GM18517 (cell line): ENCODE measurements around the gene RFTN2.
"Not testable (repeated sequence)": the region's sequence is repeated elsewhere in the genome, so short reads cannot be mapped to it uniquely, and the experiment has no call there.

Experiments used
- ATAC-seq: cut with Tn5 transposase; IDR thresholded peaks from one replicate; pipeline ENCODE4 v1.9.1; 2021; ENCODE audit warnings: mild to moderate bottlenecking, moderate library complexity; ENCODE audit not compliant: unreplicated experiment

The RFTN2 gene

DNA sequence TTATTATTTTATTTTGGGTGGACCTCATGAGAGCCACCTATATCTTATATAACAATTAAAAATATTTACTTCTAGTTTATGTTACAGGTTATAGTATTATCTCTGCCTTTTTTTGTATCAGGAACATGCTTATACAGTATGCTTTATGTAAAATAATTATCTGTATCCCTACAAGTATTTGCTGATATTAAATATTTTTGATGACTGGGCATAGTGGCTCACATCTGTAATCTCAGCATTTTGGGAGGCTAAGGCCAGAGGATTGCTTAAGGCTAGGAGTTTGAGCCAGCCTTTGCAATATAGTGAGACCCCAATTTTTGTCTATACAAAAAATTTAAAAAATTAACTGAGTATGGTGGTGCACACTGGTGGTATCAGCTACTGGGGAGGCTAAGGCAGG, 119.9 kb downstream of the RFTN2 start:
- ATAC-seq = no peak

DNA sequence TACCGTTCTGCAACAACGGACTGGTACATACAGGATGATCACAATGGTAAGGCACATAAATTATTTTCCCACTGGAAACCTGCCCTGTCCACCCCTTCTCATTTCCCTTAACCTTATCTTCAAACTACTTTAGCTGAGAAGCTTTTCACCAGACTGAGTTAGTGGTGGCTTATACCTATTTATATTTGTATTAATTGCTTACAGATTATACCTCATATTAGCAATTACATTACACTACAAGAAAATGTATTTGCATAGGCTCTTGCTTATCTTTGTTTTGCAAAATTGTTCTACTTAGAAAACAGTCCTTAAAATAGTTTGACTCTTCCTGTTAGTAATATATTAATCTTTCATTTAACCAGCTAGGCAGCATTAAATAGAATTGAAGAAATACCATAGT, 124.1 kb downstream of the RFTN2 start:
- not testable (repeated sequence) for ATAC-seq

DNA sequence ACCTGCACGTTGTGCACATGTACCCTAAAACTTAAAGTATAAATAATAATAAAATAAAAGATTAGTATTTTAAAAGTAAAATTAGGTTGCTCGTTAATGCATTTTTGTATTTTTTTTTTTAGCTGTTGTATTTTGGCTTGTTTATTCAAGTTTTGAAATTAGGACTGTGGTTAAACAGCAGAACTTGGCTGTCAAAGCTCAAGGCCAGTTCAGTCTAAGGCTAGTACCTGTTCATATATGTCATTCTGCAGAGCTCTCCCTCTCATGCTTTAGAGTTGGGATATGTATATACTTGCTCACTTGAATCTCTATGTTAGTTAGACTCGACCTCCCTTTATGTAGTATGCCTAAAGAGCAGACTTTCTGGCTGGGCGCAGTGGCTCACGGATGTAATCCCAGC, 126.8 kb downstream of the RFTN2 start:
- no peak for ATAC-seq

DNA sequence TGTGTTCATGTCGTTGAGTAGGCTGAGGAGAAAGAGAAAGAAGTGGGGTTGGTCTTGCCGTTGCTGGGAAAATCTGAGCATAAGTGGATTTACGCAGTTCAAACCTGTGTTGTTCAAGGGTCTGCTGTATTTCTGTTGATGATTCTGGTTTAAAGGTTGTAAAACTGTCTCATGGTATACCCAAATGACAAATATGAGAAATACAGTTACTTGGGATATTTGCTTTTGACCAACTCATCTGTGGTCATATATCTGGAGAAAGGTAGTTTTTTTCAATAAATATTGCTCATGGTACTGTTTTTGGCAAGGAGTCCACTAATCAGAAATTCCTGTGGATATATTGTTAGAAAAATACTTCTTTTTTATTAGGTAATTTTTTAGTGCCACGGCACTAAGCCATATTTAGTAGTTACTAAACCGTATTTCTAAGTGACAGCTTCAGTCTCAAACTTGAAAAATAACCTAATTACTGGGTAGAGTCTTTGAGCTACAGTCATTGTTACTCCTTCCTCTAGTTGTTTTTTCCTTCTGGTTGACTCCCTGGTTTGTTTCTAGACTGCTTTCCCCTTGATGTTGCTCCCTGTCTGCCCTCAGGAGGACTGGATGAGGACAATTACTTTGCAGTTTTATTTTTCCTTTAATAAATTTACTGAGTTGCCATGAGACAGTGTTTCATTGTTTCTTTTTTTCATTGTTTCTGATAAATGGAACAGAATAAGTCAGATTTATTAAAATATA, 128.1 kb downstream of the RFTN2 start:
- no peak for ATAC-seq

DNA sequence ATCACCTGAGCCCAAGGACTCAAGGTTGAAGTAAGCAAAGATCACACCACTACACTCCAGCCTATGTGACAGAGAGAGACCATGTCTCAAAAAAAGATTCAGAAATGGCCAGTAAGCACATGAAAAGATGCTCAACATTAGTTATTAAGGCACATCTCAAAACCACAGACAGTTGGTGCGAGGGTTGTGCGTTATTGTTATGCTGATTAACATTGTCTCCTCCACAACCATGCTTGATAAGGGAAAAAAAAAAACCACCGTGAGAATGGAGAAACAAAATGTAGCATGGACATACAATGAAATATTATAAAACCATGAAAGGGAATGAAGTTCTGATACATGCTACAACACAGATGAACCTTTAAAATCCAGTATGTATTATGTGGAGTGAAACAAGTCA, 132.2 kb downstream of the RFTN2 start:
- ATAC-seq = no peak

DNA sequence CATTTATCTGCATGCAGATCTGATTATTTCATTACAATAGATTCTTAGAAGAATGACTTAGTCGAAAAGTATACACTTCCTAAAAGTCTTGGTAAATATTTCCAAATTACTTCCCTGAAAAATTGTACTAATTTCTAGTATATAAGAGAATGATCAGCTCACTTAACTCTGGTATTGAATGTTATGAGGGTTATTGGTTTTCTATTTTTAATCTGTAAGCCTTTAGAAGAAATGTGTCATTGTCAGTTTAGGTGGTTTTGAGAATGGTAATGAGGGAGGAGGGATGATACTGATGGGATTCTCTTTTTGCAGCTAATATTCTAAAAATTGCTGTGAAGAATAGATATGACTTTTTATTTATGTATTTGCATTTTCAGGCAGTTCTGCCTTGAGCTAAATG, 135.7 kb downstream of the RFTN2 start:
- ATAC-seq = no peak

DNA sequence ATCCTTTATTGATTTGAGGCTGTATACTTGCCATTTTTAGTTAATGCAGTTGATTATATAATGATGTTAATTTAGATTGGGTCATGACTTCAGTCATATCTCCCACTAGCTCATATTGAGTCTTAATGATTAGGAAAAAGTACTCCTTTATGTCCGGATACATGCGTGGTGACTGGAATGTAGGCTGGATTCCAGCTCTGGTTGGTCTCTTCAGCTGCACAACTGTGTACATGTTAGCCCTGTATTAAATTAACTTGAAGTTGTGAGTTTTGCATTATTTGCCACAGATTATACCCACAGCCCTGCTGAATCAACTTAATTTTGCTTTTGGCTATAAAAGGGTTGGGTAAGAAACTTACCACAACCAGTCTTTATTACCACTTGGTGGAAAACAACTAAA, 137.0 kb downstream of the RFTN2 start:
- no peak for ATAC-seq
